ENCODE results near the gene TCTN1. TPM values are rescaled to one million over a fixed set of nuclear protein-coding genes. Genes with fewer than 3 reads are reported as not detected.

Gene TCTN1
- total and polyA plus RNA-seq, 2 of the 4 experiments (the other 2 are of a cell fraction), result 11.7 to 18.8 TPM

- no peak overlapping the region for H2AK9ac ChIP-seq (replicated peaks; ENCODE audit: low read depth, low read length, poor library complexity)
- no peak overlapping the region for H3K23ac ChIP-seq (ENCODE audit: low read depth, low read length)
- no peaks in the 10 kb centered on the region for H3K27me3 ChIP-seq (ENCODE audit: control insufficient read depth, insufficient read depth, low read length)
- TF ChIP-seq ELK1 (IDR thresholded peaks at IDR 0.05; ENCODE audit: borderline replicate concordance, low read depth, low read length) (no peak), CTCF (conservative IDR thresholded peaks at IDR 0.05; ENCODE audit: low read depth, low read length) (no peak), MAZ (IDR thresholded peaks at IDR 0.05; ENCODE audit: borderline replicate concordance, low read depth, low read length) (no peak), MAFK (IDR thresholded peaks at IDR 0.05; ENCODE audit: low read depth, low read length) (no peak), MXI1 (IDR thresholded peaks at IDR 0.05; ENCODE audit: borderline replicate concordance, low read depth, low read length) (no peak), RCOR1 (IDR thresholded peaks at IDR 0.05; ENCODE audit: insufficient replicate concordance, low read length) (no peak), USF2 (IDR thresholded peaks at IDR 0.05; ENCODE audit: low read depth, low read length) (no peak), POLR2A (IDR thresholded peaks at IDR 0.05; ENCODE audit: low read depth, low read length) (no peak), SMC3 (IDR thresholded peaks at IDR 0.05; ENCODE audit: low read depth, low read length) (no peak), RFX5 (IDR thresholded peaks at IDR 0.05; ENCODE audit: low read depth, low read length) (no peak), NFE2L2 (IDR thresholded peaks at IDR 0.05; ENCODE audit: low read depth, low read length) (no peak), CHD1 (IDR thresholded peaks at IDR 0.05; ENCODE audit: low read depth, low read length) (no peak), CEBPB (IDR thresholded peaks at IDR 0.05; ENCODE audit: low read depth, low read length) (no peak), RAD21 (IDR thresholded peaks at IDR 0.05; ENCODE audit: low read length) (no peak), BHLHE40 (IDR thresholded peaks at IDR 0.05; ENCODE audit: low read depth, low read length) (no peak), FOS (IDR thresholded peaks at IDR 0.05; ENCODE audit: low read depth, low read length) (no peak)
- H2AK5ac ChIP-seq (ENCODE audit: low read depth, low read length), result no peak overlapping the region
- BruUV-seq (replicated peaks), result no TSS peak
- peaks cover 3% of the 10 kb centered on the region; the same call in 1 of the 2 replicates for H3K9me1 ChIP-seq (ENCODE audit: insufficient read depth, low read length)
- H3K18ac ChIP-seq (ENCODE audit: low read depth, low read length), result no peak overlapping the region
- H3K79me1 ChIP-seq (ENCODE audit: low read depth in 1 of 2, low read length in 2 of 2), result peaks cover 39 to 82% of the 10 kb centered on the region in 2 experiments
- H3K9me3 ChIP-seq (ENCODE audit: control insufficient read depth, insufficient read depth, low read length), result peaks cover 2% of the 10 kb centered on the region
- H2BK120ac ChIP-seq (ENCODE audit: low read depth, low read length), result no peak overlapping the region
- H4K20me1 ChIP-seq (ENCODE audit: insufficient read depth, low read length), result peaks cover 33% of the 10 kb centered on the region
- H3K9ac ChIP-seq (ENCODE audit: low read depth, low read length), result no peak overlapping the region
- WGBS, 2 experiments (ENCODE audit: extremely low coverage in 2 of 2, insufficient read length in 1 of 2), result no CpG with 5 or more reads among the region's 8 CpGs
- no peak overlapping the region for H2BK5ac ChIP-seq (ENCODE audit: low read depth, low read length, poor library complexity, severe bottlenecking)
- H2AFZ ChIP-seq (replicated peaks; ENCODE audit: low read length, poor library complexity), result no peak overlapping the region
- H2BK20ac ChIP-seq (ENCODE audit: low read depth, low read length), result no peak overlapping the region
- no peak overlapping the region for H4K91ac ChIP-seq (ENCODE audit: insufficient read depth, low read depth, low read length)
- ChIA-PET CTCF (interaction anchor here (1.3 kb wide), 1 partner anchor 9 kb away, joined by 7 read pairs; no protein-coding TSS in a partner anchor), POLR2A (ENCODE audit: unreplicated experiment) (no interaction called here)
- H3K4me1 ChIP-seq (ENCODE audit: control insufficient read depth, insufficient read depth, low read length), result no peaks in the 10 kb centered on the region; the same call in none of the 2 replicates
- no peak overlapping the region for H4K5ac ChIP-seq (ENCODE audit: low read depth, low read length)
- no peak overlapping the region for H3K4ac ChIP-seq (ENCODE audit: low read depth, low read length)
- in situ Hi-C loops (cut with MboI; ENCODE audit: low sequenced_read_pairs) (no loop called here), intact Hi-C loops (cut with micrococcal nuclease) (loop anchor here (1.0 kb wide), 1 partner anchor 13 kb away; no protein-coding TSS in a partner anchor), dilution Hi-C loops (cut with HindIII; ENCODE audit: low sequenced_read_pairs, unreplicated experiment) (no loop called here)
- H3K36me3 ChIP-seq (ENCODE audit: control insufficient read depth, insufficient read depth, low read length), result no peaks in the 10 kb centered on the region
- no peak overlapping the region for H3K4me3 ChIP-seq (ENCODE audit: insufficient read depth, low read depth, low read length)
- no peak overlapping the region for H3K4me2 ChIP-seq (ENCODE audit: low read depth, low read length)
- H3K56ac ChIP-seq (ENCODE audit: extremely low read depth, insufficient read depth, low read length), result no peak overlapping the region
- H3K27ac ChIP-seq (ENCODE audit: insufficient read depth, low read length), result no peak overlapping the region
- ATAC-seq (ENCODE audit: low read depth) (no peak), DNase-seq (no peak)
- no peak overlapping the region for H4K8ac ChIP-seq (ENCODE audit: low read depth in 2 of 2, low read length in 2 of 2)
- no peak overlapping the region for H2BK15ac ChIP-seq (ENCODE audit: low read depth, low read length)
- no peak overlapping the region for H3K14ac ChIP-seq (replicated peaks; ENCODE audit: low read depth, low read length)
Measured at GRCh38 chr12:110564471-110564991, 49.4 kb upstream of the TCTN1 start.

Data from IMR-90 (cell line).